HCT116 (cell line): ENCODE results near the gene PPIL6. TPM values are rescaled to one million over a fixed set of nuclear protein-coding genes. Genes with fewer than 3 reads are reported as not detected.

Source experiments
- ATAC-seq: fragments of 200-7000 bp; cut with Tn5 transposase; 2 replicates; pipeline ENCODE4 v1.9.1; 2020; ENCODE audit warnings: mild to moderate bottlenecking, moderate library complexity
- BruUV-seq: library from RNA; stranded (reverse); fragments of 400-500 nt; replicated peaks from 2 replicates; lab custom pipeline; 2021; lab: Mats Ljungman, UMichigan
- CTCF ChIA-PET: fragments of 300-600 bp; sonication (Branson Sonifier 250); formaldehyde crosslinking; loops from one replicate; lab custom pipeline; 2021; ENCODE audit warnings: antibody characterized with exemption; lab: Charles Lee
- POLR2A ChIA-PET: fragments of 300-600, 350-600 bp; sonication (Branson Sonifier 250); formaldehyde crosslinking; loops from one replicate; lab custom pipeline; 2021; ENCODE audit warnings: antibody characterized with exemption; lab: Charles Lee
- RAD21 ChIA-PET, 2 experiments: fragments of 300-600 bp; sonication (Branson Sonifier 250); formaldehyde crosslinking; loops; one replicate each; lab custom pipeline; 2023; ENCODE audit warnings: low total read pairs in 2 of 2; ENCODE audit not compliant: uncharacterized antibody in 2 of 2, unreplicated experiment in 2 of 2, low non-redundant PET in 1 of 2; lab: Charles Lee
- DNase-seq: peaks from one replicate; pipeline ENCODE4 v3.0.0-alpha.2; 2010; ENCODE audit warnings: low read depth, low spot score
- H2AFZ ChIP-seq: fragments of 200-600 bp; shearing (Covaris generic), sonication (generic); 2 replicates; pipeline ENCODE4 v1.6.1; 2017; ENCODE audit warnings: low read depth, mixed run types, mixed read lengths, antibody characterized with exemption, low read length; ENCODE audit not compliant: poor library complexity, severe bottlenecking
- H3K27ac ChIP-seq: 2 replicates; pipeline ENCODE4 v1.5.1; 2012; ENCODE audit warnings: low read depth, low read length
- H3K27me3 ChIP-seq: fragments of 200-600 bp; sonication (generic); 2 replicates; pipeline ENCODE4 v1.6.1; 2016; ENCODE audit warnings: mixed run types, low read length, mixed read lengths; ENCODE audit not compliant: insufficient read depth
- H3K36me3 ChIP-seq, 2 experiments: fragments of 200-500 bp in 1 of 2; fragments of 200-600 bp in 1 of 2; sonication (Bioruptor generic) in 1 of 2; sonication (generic) in 1 of 2; 2 replicates each; pipeline versions ENCODE4 v1.5.1 to v1.6.1; 2014 to 2016; ENCODE audit warnings: low read length in 2 of 2, inconsistent platforms in 1 of 2, mixed read lengths in 1 of 2, mixed run types in 1 of 2; ENCODE audit not compliant: insufficient read depth in 2 of 2, control insufficient read depth in 1 of 2
- H3K4me1 ChIP-seq, 2 experiments: fragments of 200-600 bp in 1 of 2; sonication (generic) in 1 of 2; 2 replicates each; pipeline versions ENCODE4 v1.5.1 to v1.6.1; 2012 to 2017; ENCODE audit warnings: low read length in 2 of 2, inconsistent platforms in 1 of 2, mild to moderate bottlenecking in 1 of 2, mixed read lengths in 1 of 2, mixed run types in 1 of 2, moderate library complexity in 1 of 2; ENCODE audit not compliant: insufficient read depth in 2 of 2, control insufficient read depth in 1 of 2
- H3K4me2 ChIP-seq: fragments of 200-600 bp; sonication (generic); 2 replicates; pipeline ENCODE4 v1.6.1; 2017; ENCODE audit warnings: mixed run types, low read length, mixed read lengths
- H3K4me3 ChIP-seq, 2 experiments: fragments of 200-600 bp in 1 of 2; sonication (generic) in 1 of 2; replicated peaks in 1 of 2; 2 replicates each; pipeline ENCODE4 v1.5.1; 2011 to 2016; ENCODE audit warnings: low read length in 2 of 2, control low read depth in 1 of 2, low read depth in 1 of 2, mild to moderate bottlenecking in 1 of 2, mixed read lengths in 1 of 2, mixed run types in 1 of 2
- H3K79me2 ChIP-seq: fragments of 200-600 bp; sonication (generic); 2 replicates; pipeline ENCODE4 v1.6.1; 2017; ENCODE audit warnings: mild to moderate bottlenecking, mixed run types, low read length, moderate library complexity, mixed read lengths; ENCODE audit not compliant: insufficient read depth
- H3K9ac ChIP-seq: fragments of 200-600 bp; sonication (generic); 2 replicates; pipeline ENCODE4 v1.6.1; 2016; ENCODE audit warnings: low read length, mixed read lengths
- H3K9me2 ChIP-seq: fragments of 200-600 bp; sonication (generic), shearing (Covaris generic); 2 replicates; pipeline ENCODE4 v1.6.1; 2017; ENCODE audit warnings: mixed run types, mild to moderate bottlenecking, moderate library complexity; ENCODE audit not compliant: insufficient read depth
- H3K9me3 ChIP-seq, 2 experiments: fragments of 200-500 bp in 1 of 2; fragments of 200-600 bp in 1 of 2; sonication (Bioruptor generic) in 1 of 2; sonication (generic) in 1 of 2; 2 replicates each; pipeline ENCODE4 v1.6.1; 2014 to 2017; ENCODE audit warnings: low read length in 2 of 2, mixed read lengths in 2 of 2, inconsistent platforms in 1 of 2, low read depth in 1 of 2, mild to moderate bottlenecking in 1 of 2, mixed run types in 1 of 2, moderate library complexity in 1 of 2; ENCODE audit not compliant: control insufficient read depth in 1 of 2, insufficient read depth in 1 of 2
- H4K20me1 ChIP-seq: fragments of 200-600 bp; sonication (generic), shearing (Covaris generic); 2 replicates; pipeline ENCODE4 v1.6.1; 2017; ENCODE audit warnings: mixed run types, mild to moderate bottlenecking, moderate library complexity; ENCODE audit not compliant: insufficient read depth
- ATF3 ChIP-seq: IDR thresholded peaks from 2 replicates; pipeline ENCODE4 v1.6.1; 2012
- CBX3 ChIP-seq: IDR thresholded peaks from 2 replicates; pipeline ENCODE4 v1.6.1; 2012; ENCODE audit warnings: low read depth
- EGR1 ChIP-seq: IDR thresholded peaks from 2 replicates; pipeline ENCODE4 v1.6.1; 2012; ENCODE audit warnings: low read depth
- EZH2 ChIP-seq: fragments of 200-600 bp; sonication (generic); IDR thresholded peaks from 2 replicates; pipeline ENCODE4 v1.6.1; 2017; ENCODE audit warnings: antibody characterized with exemption, mixed run types
- TCF7L2 ChIP-seq: IDR thresholded peaks from 2 replicates; pipeline ENCODE4 v1.7.0; 2011; ENCODE audit warnings: borderline replicate concordance, inconsistent platforms; ENCODE audit not compliant: insufficient read depth, insufficient read length; ENCODE audit errors: extremely low read depth
- ZFX ChIP-seq: fragments of 450-650 bp; IDR thresholded peaks from 2 replicates; pipeline ENCODE4 v1.6.1; 2017
- ZNF274 ChIP-seq: fragments of 200-500 bp; sonication (Bioruptor generic); IDR thresholded peaks from 2 replicates; pipeline ENCODE4 v1.6.1; 2014; ENCODE audit warnings: mild to moderate bottlenecking, low read depth, low read length, inconsistent platforms
- intact Hi-C: fragments of 100-400 bp; cut with micrococcal nuclease; formaldehyde crosslinking; loops from 2 replicates; pipeline ENCODE4 v1.10.0; 2022
- total RNA-seq: library from RNA; stranded (reverse); gene quantifications from one replicate; pipeline ENCODE4 v1.2.1, GENCODE V29; 2021; ENCODE audit not compliant: unreplicated experiment
- TF ChIP-seq, protein P1 (sequence below): IDR thresholded peaks from 2 replicates; pipeline ENCODE4 v1.6.1; 2011; ENCODE audit warnings: mild to moderate bottlenecking, low read length, moderate library complexity; ENCODE audit not compliant: insufficient replicate concordance; ENCODE audit errors: extremely low read depth

Gene PPIL6
- total RNA-seq, 1 experiment from 2014 or later = 3.3 TPM

GRCh38 chr6:109424946-109425345 lies 15.5 kb downstream of the PPIL6 start:
- ChIA-PET POLR2A (interaction anchor here (0.7 kb wide), 1 partner anchor 266 kb away, joined by 3 read pairs; the partner anchor contains the start of genes AK9 and FIG4), CTCF (no interaction called here), RAD21 (no interaction called here)
- Histone ChIP-seq H3K9me2 (no peaks in the 10 kb centered on the region), H3K4me3 (no peak overlapping the region), H3K4me2 (peak overlapping the region; percentile 33; the same call in 1 of the 2 replicates), H3K9ac (no peak overlapping the region), H3K27me3 (no peaks in the 10 kb centered on the region), H3K9me3 (no peaks in the 10 kb centered on the region), H3K27ac (no peak overlapping the region), H3K79me2 (no peaks in the 10 kb centered on the region), H3K4me1 (peaks cover 0 to 11% of the 10 kb centered on the region in 2 experiments; a peak in 2 of 4 replicates), H2AFZ (no peak overlapping the region), H3K36me3 (no peaks in the 10 kb centered on the region), H4K20me1 (no peaks in the 10 kb centered on the region)
- ATAC-seq (no peak), DNase-seq (no peak)
- TF ChIP-seq TCF7L2 = no peak
- no peak for TF ChIP-seq ATF3
- TF ChIP-seq, protein P1, sequence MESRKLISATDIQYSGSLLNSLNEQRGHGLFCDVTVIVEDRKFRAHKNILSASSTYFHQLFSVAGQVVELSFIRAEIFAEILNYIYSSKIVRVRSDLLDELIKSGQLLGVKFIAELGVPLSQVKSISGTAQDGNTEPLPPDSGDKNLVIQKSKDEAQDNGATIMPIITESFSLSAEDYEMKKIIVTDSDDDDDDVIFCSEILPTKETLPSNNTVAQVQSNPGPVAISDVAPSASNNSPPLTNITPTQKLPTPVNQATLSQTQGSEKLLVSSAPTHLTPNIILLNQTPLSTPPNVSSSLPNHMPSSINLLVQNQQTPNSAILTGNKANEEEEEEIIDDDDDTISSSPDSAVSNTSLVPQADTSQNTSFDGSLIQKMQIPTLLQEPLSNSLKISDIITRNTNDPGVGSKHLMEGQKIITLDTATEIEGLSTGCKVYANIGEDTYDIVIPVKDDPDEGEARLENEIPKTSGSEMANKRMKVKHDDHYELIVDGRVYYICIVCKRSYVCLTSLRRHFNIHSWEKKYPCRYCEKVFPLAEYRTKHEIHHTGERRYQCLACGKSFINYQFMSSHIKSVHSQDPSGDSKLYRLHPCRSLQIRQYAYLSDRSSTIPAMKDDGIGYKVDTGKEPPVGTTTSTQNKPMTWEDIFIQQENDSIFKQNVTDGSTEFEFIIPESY = no peak
- TF ChIP-seq ZFX = no peak
- TF ChIP-seq EZH2 = no peak
- TF ChIP-seq ZNF274 = no peak
- TF ChIP-seq CBX3 = no peak
- no peak for TF ChIP-seq EGR1
- BruUV-seq = no TSS peak
- intact Hi-C loops = no loop called here
